ENCODE data around the gene COMMD10. TPM values are rescaled to one million over a fixed set of nuclear protein-coding genes. Genes with fewer than 3 reads are reported as not detected.

COMMD10 gene
- total and polyA plus RNA-seq, 2 of the 4 experiments (the other 2 are of a cell fraction), result 12.8 to 20.4 TPM

- no peaks in the 10 kb centered on the region for H3K9me1 ChIP-seq (ENCODE audit: insufficient read depth, low read length)
- intact Hi-C loops (cut with micrococcal nuclease) (no loop called here), in situ Hi-C loops (cut with MboI; ENCODE audit: low sequenced_read_pairs) (no loop called here), dilution Hi-C loops (cut with HindIII; ENCODE audit: low sequenced_read_pairs, unreplicated experiment) (no loop called here)
- H2BK5ac ChIP-seq (ENCODE audit: low read depth, low read length, poor library complexity, severe bottlenecking), result no peak overlapping the region
- WGBS, 2 experiments (ENCODE audit: extremely low coverage in 2 of 2, insufficient read length in 1 of 2), result no CpG with 5 or more reads among the region's 5 CpGs
- H3K4me3 ChIP-seq (ENCODE audit: insufficient read depth, low read depth, low read length), result no peak overlapping the region
- H2BK15ac ChIP-seq (ENCODE audit: low read depth, low read length), result no peak overlapping the region
- ChIA-PET POLR2A (ENCODE audit: unreplicated experiment) (no interaction called here), CTCF (interaction anchor here (0.6 kb wide), 1 partner anchor 18 kb away, joined by 4 read pairs; no protein-coding TSS in a partner anchor)
- H3K4me1 ChIP-seq (ENCODE audit: control insufficient read depth, insufficient read depth, low read length), result no peaks in the 10 kb centered on the region
- no peaks in the 10 kb centered on the region for H3K79me1 ChIP-seq (ENCODE audit: low read depth in 1 of 2, low read length in 2 of 2)
- H4K5ac ChIP-seq (ENCODE audit: low read depth, low read length), result no peak overlapping the region
- no peak for DNase-seq
- H4K91ac ChIP-seq (ENCODE audit: insufficient read depth, low read depth, low read length), result no peak overlapping the region
- no peak overlapping the region for H2AK5ac ChIP-seq (ENCODE audit: low read depth, low read length)
- H2BK20ac ChIP-seq (ENCODE audit: low read depth, low read length), result no peak overlapping the region
- H3K56ac ChIP-seq (ENCODE audit: extremely low read depth, insufficient read depth, low read length), result no peak overlapping the region
- no peak overlapping the region for H2AK9ac ChIP-seq (replicated peaks; ENCODE audit: low read depth, low read length, poor library complexity)
- no peak overlapping the region for H3K4me2 ChIP-seq (ENCODE audit: low read depth, low read length)
- no peak overlapping the region for H2BK120ac ChIP-seq (ENCODE audit: low read depth, low read length)
- no peaks in the 10 kb centered on the region for H3K9me3 ChIP-seq (ENCODE audit: control insufficient read depth, insufficient read depth, low read length)
- BruUV-seq (replicated peaks), result no TSS peak
- no peaks in the 10 kb centered on the region for H3K27me3 ChIP-seq (ENCODE audit: control insufficient read depth, insufficient read depth, low read length)
- H4K20me1 ChIP-seq (ENCODE audit: insufficient read depth, low read length), result no peaks in the 10 kb centered on the region
- H3K14ac ChIP-seq (replicated peaks; ENCODE audit: low read depth, low read length), result no peak overlapping the region
- ATAC-seq (ENCODE audit: low read depth), result no peak
- TF ChIP-seq CTCF (conservative IDR thresholded peaks at IDR 0.05; ENCODE audit: low read depth, low read length) (no peak), POLR2A (IDR thresholded peaks at IDR 0.05; ENCODE audit: low read depth, low read length) (no peak), RAD21 (IDR thresholded peaks at IDR 0.05; ENCODE audit: low read length) (no peak), CHD1 (IDR thresholded peaks at IDR 0.05; ENCODE audit: low read depth, low read length) (no peak), MXI1 (IDR thresholded peaks at IDR 0.05; ENCODE audit: borderline replicate concordance, low read depth, low read length) (no peak), CEBPB (IDR thresholded peaks at IDR 0.05; ENCODE audit: low read depth, low read length) (no peak), MAZ (IDR thresholded peaks at IDR 0.05; ENCODE audit: borderline replicate concordance, low read depth, low read length) (no peak), RCOR1 (IDR thresholded peaks at IDR 0.05; ENCODE audit: insufficient replicate concordance, low read length) (no peak), FOS (IDR thresholded peaks at IDR 0.05; ENCODE audit: low read depth, low read length) (no peak), MAFK (IDR thresholded peaks at IDR 0.05; ENCODE audit: low read depth, low read length) (no peak), BHLHE40 (IDR thresholded peaks at IDR 0.05; ENCODE audit: low read depth, low read length) (no peak), SMC3 (IDR thresholded peaks at IDR 0.05; ENCODE audit: low read depth, low read length) (no peak), ELK1 (IDR thresholded peaks at IDR 0.05; ENCODE audit: borderline replicate concordance, low read depth, low read length) (no peak), NFE2L2 (IDR thresholded peaks at IDR 0.05; ENCODE audit: low read depth, low read length) (no peak)
- no peak overlapping the region for H4K8ac ChIP-seq (ENCODE audit: low read depth in 2 of 2, low read length in 2 of 2)
- no peaks in the 10 kb centered on the region for H3K36me3 ChIP-seq (ENCODE audit: control insufficient read depth, insufficient read depth, low read length)
- no peak overlapping the region for H3K18ac ChIP-seq (ENCODE audit: low read depth, low read length)
- no peak overlapping the region for H3K27ac ChIP-seq (ENCODE audit: insufficient read depth, low read length)
- no peak overlapping the region for H3K4ac ChIP-seq (ENCODE audit: low read depth, low read length)
- no peak overlapping the region for H3K23ac ChIP-seq (ENCODE audit: low read depth, low read length)
- no peak overlapping the region for H3K9ac ChIP-seq (ENCODE audit: low read depth, low read length)
- H2AFZ ChIP-seq (replicated peaks; ENCODE audit: low read length, poor library complexity), result no peak overlapping the region
These were observed 244.7 kb downstream of the COMMD10 start for GRCh38 chr5:116329503-116329902.

Measured in IMR-90 (cell line).